Vagina (tissue), 2 donors: ENCODE measurements around the gene TMEM81. TPM values are rescaled to one million over a fixed set of nuclear protein-coding genes. Genes with fewer than 3 reads are reported as not detected.

Source experiments
- DNase-seq, 2 donors: peaks; one replicate each; pipeline ENCODE4 v3.0.0-alpha.2; 2017; ENCODE audit errors: extremely low spot score in 2 of 2
- H3K27ac ChIP-seq: fragments of 200-600 bp; sonication (generic); one replicate; pipeline ENCODE4 v1.5.1; 2019
- H3K27me3 ChIP-seq: fragments of 200-600 bp; sonication (generic); one replicate; pipeline ENCODE4 v1.5.1; 2019
- H3K36me3 ChIP-seq, 2 donors: fragments of 200-600 bp; sonication (generic); one replicate each; pipeline ENCODE4 v1.5.1; 2017 to 2019
- H3K4me1 ChIP-seq: fragments of 200-600 bp; sonication (generic); one replicate; pipeline ENCODE4 v1.5.1; 2019
- H3K4me3 ChIP-seq, 2 donors: fragments of 200-600 bp; sonication (generic); 1 replicate in 1 of 2; 2 replicates in 1 of 2; pipeline ENCODE4 v1.5.1; 2016 to 2019
- H3K9me3 ChIP-seq: fragments of 200-600 bp; sonication (generic); one replicate; pipeline ENCODE4 v1.5.1; 2019
- CTCF ChIP-seq, 3 experiments: fragments of 450-650 bp in 2 of 3; fragments of 200-600 bp in 1 of 3; sonication (generic) in 1 of 3; IDR thresholded peaks; one replicate each; pipeline ENCODE4 v1.5.1; 2017 to 2019; ENCODE audit warnings: antibody characterized with exemption in 3 of 3, mild to moderate bottlenecking in 2 of 3, moderate library complexity in 2 of 3
- POLR2A ChIP-seq, 2 donors: fragments of 450-650 bp; IDR thresholded peaks; one replicate each; pipeline ENCODE4 v1.6.1; 2017; ENCODE audit warnings: antibody characterized with exemption in 2 of 2, mild to moderate bottlenecking in 2 of 2, moderate library complexity in 2 of 2
- POLR2AphosphoS5 ChIP-seq, 2 donors: sonication (generic); formaldehyde crosslinking; IDR thresholded peaks; one replicate each; pipeline ENCODE4 v1.9.0; 2017; ENCODE audit warnings: antibody characterized with exemption in 2 of 2, mild to moderate bottlenecking in 2 of 2, low read depth in 1 of 2; ENCODE audit not compliant: insufficient read depth in 1 of 2
- intact Hi-C: fragments of 100-400 bp; cut with DNase I; formaldehyde crosslinking; loops from one replicate; pipeline ENCODE4 v1.15.1; 2023
- total RNA-seq: library from RNA; depleted of rRNA; stranded (reverse); fragments of >200 nt; gene quantifications from one replicate; pipeline ENCODE4 v1.2.3, GENCODE V29; 2016

TMEM81 gene
- total RNA-seq, 1 donor from 2014 or later = 3.9 TPM

- no peaks in the 10 kb centered on the region for H3K27me3 ChIP-seq
- H3K4me3 ChIP-seq = no peak overlapping the region
- intact Hi-C loops = loop anchor here (5.0 kb wide), 1 partner anchor 75 kb away; no protein-coding TSS in a partner anchor
- DNase-seq = no peak
- H3K4me1 ChIP-seq = peaks cover 8% of the 10 kb centered on the region
- H3K9me3 ChIP-seq = no peaks in the 10 kb centered on the region
- H3K27ac ChIP-seq = no peak overlapping the region
- no peaks in the 10 kb centered on the region for H3K36me3 ChIP-seq
- no peak for TF ChIP-seq POLR2A (IDR thresholded peaks at IDR 0.05)
- no peak for TF ChIP-seq POLR2AphosphoS5 (IDR thresholded peaks at IDR 0.05; ENCODE audit: insufficient read depth in 1 of 2, low read depth in 1 of 2)
- TF ChIP-seq CTCF (IDR thresholded peaks at IDR 0.05) = no peak
These were observed 21.9 kb downstream of the TMEM81 start for GRCh38 chr1:205062319-205062718.

- peak; percentile 39 to 88 (median 69) for TF ChIP-seq CTCF (IDR thresholded peaks at IDR 0.05)
- TF ChIP-seq POLR2A (IDR thresholded peaks at IDR 0.05) = no peak
- TF ChIP-seq POLR2AphosphoS5 (IDR thresholded peaks at IDR 0.05; ENCODE audit: insufficient read depth in 1 of 2, low read depth in 1 of 2) = peak in 1 of 2 donors; percentile 51
- DNase-seq = no peak
- intact Hi-C loops = loop anchor here (5.0 kb wide), 1 partner anchor 74 kb away; no protein-coding TSS in a partner anchor
These were observed 22.6 kb downstream of the TMEM81 start for GRCh38 chr1:205061665-205062069.

GRCh38 chr1:205061227-205061626, 23.0 kb downstream of the TMEM81 start:
- Histone ChIP-seq H3K4me1 (peaks cover 8% of the 10 kb centered on the region), H3K4me3 (no peak overlapping the region), H3K36me3 (no peaks in the 10 kb centered on the region), H3K9me3 (no peaks in the 10 kb centered on the region), H3K27ac (no peak overlapping the region), H3K27me3 (no peaks in the 10 kb centered on the region)
- intact Hi-C loops = loop anchor here (5.0 kb wide), 1 partner anchor 74 kb away; no protein-coding TSS in a partner anchor
- DNase-seq = no peak
- TF ChIP-seq CTCF (IDR thresholded peaks at IDR 0.05) = no peak
- TF ChIP-seq POLR2A (IDR thresholded peaks at IDR 0.05) = no peak
- TF ChIP-seq POLR2AphosphoS5 (IDR thresholded peaks at IDR 0.05; ENCODE audit: insufficient read depth in 1 of 2, low read depth in 1 of 2) = no peak

More at GRCh38 chr1:205061665-205062069, 22.6 kb downstream of the TMEM81 start:
- no peak overlapping the region for H3K27ac ChIP-seq
- no peaks in the 10 kb centered on the region for H3K9me3 ChIP-seq
- H3K27me3 ChIP-seq = no peaks in the 10 kb centered on the region
- H3K36me3 ChIP-seq = no peaks in the 10 kb centered on the region
- H3K4me1 ChIP-seq = peaks cover 8% of the 10 kb centered on the region
- no peak overlapping the region for H3K4me3 ChIP-seq

GRCh38 chr1:205060746-205061145, 23.5 kb downstream of the TMEM81 start:
- intact Hi-C loops = loop anchor here (5.0 kb wide), 1 partner anchor 73 kb away; no protein-coding TSS in a partner anchor
- H3K4me1 ChIP-seq = peaks cover 8% of the 10 kb centered on the region
- no peaks in the 10 kb centered on the region for H3K36me3 ChIP-seq
- DNase-seq = no peak
- no peaks in the 10 kb centered on the region for H3K27me3 ChIP-seq
- H3K4me3 ChIP-seq = no peak overlapping the region
- no peak for TF ChIP-seq POLR2AphosphoS5 (IDR thresholded peaks at IDR 0.05; ENCODE audit: insufficient read depth in 1 of 2, low read depth in 1 of 2)
- TF ChIP-seq CTCF (IDR thresholded peaks at IDR 0.05) = no peak
- TF ChIP-seq POLR2A (IDR thresholded peaks at IDR 0.05) = no peak
- no peak overlapping the region for H3K27ac ChIP-seq
- H3K9me3 ChIP-seq = no peaks in the 10 kb centered on the region

GRCh38 chr1:205059660-205060059, 24.6 kb downstream of the TMEM81 start:
- TF ChIP-seq POLR2A (IDR thresholded peaks at IDR 0.05) (no peak), POLR2AphosphoS5 (IDR thresholded peaks at IDR 0.05; ENCODE audit: insufficient read depth in 1 of 2, low read depth in 1 of 2) (no peak), CTCF (IDR thresholded peaks at IDR 0.05) (no peak)
- no peaks in the 10 kb centered on the region for H3K27me3 ChIP-seq
- no peak overlapping the region for H3K27ac ChIP-seq
- no peak for DNase-seq
- H3K4me1 ChIP-seq = peaks cover 8% of the 10 kb centered on the region
- no peak overlapping the region for H3K4me3 ChIP-seq
- intact Hi-C loops = loop anchor here (5.0 to 10.0 kb wide), 2 partner anchors 72 to 255 kb away; no protein-coding TSS in a partner anchor
- H3K9me3 ChIP-seq = no peaks in the 10 kb centered on the region
- no peaks in the 10 kb centered on the region for H3K36me3 ChIP-seq
